ENCODE measurements around the gene FLNC.

DNA sequence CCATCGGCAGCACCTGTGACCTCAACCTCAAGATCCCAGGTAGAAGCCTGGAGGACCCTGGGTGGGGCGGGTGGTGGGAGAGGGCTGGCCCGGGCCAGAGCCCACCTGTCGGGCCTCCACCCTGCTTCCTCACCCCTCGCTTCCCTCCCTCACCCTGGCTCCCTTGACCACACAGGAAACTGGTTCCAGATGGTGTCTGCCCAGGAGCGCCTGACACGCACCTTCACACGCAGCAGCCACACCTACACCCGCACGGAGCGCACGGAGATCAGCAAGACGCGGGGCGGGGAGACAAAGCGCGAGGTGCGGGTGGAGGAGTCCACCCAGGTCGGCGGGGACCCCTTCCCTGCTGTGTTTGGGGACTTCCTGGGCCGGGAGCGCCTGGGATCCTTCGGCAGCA lies 23.6 kb downstream of the FLNC start:
- TF ChIP-seq, protein P1, sequence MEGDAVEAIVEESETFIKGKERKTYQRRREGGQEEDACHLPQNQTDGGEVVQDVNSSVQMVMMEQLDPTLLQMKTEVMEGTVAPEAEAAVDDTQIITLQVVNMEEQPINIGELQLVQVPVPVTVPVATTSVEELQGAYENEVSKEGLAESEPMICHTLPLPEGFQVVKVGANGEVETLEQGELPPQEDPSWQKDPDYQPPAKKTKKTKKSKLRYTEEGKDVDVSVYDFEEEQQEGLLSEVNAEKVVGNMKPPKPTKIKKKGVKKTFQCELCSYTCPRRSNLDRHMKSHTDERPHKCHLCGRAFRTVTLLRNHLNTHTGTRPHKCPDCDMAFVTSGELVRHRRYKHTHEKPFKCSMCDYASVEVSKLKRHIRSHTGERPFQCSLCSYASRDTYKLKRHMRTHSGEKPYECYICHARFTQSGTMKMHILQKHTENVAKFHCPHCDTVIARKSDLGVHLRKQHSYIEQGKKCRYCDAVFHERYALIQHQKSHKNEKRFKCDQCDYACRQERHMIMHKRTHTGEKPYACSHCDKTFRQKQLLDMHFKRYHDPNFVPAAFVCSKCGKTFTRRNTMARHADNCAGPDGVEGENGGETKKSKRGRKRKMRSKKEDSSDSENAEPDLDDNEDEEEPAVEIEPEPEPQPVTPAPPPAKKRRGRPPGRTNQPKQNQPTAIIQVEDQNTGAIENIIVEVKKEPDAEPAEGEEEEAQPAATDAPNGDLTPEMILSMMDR (IDR thresholded peaks at IDR 0.05 in 8 of 11, conservative IDR thresholded peaks at IDR 0.05 in 3 of 11) = no peak
- TF ChIP-seq POLR2A (IDR thresholded peaks at IDR 0.05) (no peak), POLR2AphosphoS5 (IDR thresholded peaks at IDR 0.05) (no peak)
